Stimulated activated CD4-positive, alpha-beta T cell treated with anti-CD3 and anti-CD28 coated beads, Interleukin-4, amount 100 ng/mL, for 1 hour (primary cell): ENCODE results near the gene ALDH1A2.
"Not testable (repeated sequence)": the region's sequence is repeated elsewhere in the genome, so short reads cannot be mapped to it uniquely, and the experiment has no call there.

Source experiments
- DNase-seq: peaks from one replicate; pipeline ENCODE4 v3.0.0-alpha.2; 2020

The ALDH1A2 gene

DNA sequence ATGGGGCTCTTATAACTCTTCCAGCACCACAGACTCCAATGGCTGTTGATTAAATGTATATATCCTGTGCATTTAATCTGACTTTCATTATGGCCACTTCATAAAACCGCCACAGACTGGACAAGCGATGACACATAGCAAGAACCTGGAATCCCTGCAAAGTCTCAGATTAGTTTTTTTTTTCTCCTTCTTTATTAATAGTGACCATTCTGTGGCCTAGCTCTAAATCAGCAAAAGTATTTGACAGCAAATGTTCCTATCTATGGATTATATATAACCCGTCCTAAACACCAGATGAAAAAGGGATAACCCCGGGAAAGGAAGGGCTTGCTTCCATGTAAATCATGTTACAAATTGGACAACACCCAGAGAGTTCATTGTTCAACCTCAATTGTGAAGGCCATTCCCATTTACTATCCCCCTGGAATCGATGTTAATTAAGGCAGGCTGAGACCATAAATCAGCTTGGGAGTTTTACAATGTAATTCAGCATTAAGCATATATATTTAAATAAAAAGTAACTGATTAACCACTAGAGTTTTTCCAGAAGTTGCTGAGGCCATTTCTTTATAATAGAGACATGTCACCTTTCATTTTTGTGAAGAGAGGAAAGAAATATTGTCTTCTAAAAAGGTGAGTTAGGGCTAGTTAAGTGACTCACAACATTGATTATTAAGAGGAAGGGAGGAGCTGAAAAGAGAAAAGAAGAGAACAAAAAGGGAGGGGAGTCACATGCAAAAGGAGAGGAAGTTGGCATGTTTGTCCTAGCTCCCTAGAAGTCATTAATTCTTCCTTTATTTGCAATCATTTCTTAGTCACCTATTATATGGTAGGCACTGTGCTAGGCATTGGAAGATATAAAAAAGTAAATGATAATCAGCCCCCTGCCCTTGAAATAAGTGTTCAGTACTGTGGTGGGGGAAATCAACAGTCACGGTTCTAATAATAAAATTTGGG lies 26.2 kb downstream of the ALDH1A2 start:
- no peak for DNase-seq

DNA sequence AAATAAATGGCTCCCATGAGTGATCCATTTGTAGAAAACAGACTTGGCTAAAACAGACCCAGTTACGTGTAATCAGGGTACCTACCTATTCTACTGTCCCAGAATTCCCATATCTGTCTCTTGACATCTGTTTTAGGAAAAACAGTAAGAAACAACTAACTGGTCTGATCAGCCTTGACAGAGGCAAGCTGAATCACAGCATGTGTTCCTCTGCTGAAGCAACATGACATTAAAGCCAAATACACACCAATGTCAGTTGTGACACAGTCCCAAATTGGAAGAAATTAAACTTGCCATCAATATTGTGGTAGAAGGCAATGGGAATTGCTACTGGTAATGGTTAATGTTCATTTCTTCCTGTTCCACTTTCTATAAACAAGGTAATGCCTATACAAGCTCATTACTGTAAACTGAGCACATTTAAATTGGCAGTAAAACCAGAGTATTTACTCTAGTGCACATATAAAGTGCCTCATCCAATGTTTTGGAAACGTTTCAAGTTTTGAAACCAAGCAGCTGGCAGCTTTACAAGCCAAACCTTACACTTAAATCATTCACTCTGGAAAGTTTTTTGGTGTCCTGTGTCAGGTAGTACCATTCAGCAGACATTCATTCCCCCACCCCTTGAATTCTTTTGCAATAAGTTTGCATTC lies 27.0 kb downstream of the ALDH1A2 start:
- DNase-seq, result no peak

DNA sequence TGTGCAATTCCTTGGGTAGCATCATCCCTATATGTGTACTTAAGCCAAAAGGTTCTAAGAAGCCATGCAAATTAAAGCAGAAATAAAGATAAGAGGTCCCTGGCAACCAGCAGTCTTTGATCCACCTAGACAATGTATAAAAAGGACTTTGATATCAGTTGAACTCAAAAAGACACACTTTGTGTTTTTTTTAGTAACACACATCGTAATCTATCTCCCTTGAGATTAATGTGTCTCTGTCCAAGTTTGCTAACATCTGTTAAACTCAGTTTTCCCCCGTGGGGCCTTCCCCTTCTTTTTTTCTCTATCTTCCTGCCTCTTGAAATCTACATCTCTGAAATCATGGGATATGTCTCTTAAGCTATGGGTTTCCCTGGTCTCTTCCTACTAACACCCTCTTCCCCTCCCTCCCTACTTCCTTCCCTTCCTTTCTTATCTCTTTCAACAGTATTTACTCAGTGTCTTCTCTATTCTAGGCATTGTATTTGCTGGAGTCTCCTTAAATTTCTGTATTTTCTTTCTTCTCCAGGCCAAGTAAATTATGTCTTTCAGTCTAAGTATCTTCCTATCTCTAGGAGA lies 27.7 kb downstream of the ALDH1A2 start:
- DNase-seq, result no peak

DNA sequence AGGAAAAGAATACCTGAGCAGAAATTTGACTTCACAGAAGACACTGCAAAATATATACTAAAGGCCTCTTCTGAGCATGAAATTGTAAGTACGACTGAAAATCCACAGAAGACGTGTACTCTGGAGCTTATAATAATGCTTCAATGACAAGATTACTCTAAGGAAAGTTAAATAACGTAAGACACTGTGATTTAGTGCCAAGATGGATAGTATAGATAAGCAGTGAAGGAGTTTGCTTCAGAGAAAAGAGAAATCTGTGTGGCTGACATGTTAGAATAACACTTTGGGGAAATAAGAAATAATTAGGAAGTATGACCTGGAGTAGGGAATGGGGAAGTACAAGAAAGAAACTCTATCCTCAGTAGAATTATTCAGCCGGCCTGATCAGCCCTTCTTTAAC lies 28.9 kb downstream of the ALDH1A2 start:
- DNase-seq, result no peak

DNA sequence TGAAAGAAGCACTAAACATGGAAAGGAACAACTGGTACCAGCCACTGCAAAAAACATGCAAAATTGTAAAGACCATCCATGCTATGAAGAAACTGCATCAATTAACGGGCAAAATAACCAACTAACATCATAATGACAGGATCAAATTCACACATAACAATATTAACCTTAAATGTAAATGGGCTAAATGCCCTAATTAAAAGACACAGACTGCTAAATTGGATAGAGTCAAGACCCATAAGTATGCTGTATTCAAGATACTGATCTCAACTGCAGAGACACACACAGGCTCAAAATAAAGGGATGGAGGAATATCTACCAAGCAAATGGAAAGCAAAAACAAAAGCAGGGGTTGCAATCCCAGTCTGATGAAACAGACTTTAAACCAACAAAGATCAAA lies 37.1 kb downstream of the ALDH1A2 start:
- not testable (repeated sequence) for DNase-seq

DNA sequence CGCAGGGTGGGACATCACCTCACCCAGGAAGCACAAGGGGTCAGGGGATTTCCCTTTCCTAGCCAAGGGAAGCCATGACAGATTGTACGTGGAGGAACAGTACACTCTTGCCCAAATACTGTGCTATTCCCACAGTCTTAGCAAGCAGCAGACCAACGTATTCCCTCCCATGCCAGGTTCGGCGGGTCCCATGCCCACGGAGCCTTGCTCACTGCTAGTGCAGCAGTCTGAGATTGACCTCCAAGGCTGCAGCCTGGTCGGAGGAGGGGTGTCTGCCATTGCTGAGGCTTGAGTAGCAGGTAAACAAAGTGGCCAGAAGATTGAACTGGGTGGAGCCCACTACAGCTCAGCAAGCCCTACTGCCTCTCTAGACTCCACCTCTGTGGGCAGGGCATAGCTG lies 39.0 kb downstream of the ALDH1A2 start:
- DNase-seq, result no peak

DNA sequence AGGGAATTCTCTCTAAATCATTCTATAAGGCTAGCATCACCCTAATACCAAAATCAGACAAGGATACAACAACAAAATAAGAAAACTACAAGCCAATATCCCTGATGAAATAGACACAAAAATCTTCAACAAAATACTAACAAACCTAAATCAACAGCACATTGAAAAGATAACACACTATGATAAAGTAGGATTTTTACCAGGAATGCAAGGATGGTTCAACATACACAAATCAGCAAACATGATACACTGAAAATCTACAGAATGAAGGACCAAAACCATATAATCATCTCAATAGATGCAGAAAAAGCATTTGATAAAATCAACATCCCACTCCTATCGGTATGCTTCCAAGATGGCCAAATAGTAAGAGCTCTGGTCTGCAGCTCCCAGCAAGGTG lies 39.5 kb downstream of the ALDH1A2 start:
- DNase-seq, result no peak

DNA sequence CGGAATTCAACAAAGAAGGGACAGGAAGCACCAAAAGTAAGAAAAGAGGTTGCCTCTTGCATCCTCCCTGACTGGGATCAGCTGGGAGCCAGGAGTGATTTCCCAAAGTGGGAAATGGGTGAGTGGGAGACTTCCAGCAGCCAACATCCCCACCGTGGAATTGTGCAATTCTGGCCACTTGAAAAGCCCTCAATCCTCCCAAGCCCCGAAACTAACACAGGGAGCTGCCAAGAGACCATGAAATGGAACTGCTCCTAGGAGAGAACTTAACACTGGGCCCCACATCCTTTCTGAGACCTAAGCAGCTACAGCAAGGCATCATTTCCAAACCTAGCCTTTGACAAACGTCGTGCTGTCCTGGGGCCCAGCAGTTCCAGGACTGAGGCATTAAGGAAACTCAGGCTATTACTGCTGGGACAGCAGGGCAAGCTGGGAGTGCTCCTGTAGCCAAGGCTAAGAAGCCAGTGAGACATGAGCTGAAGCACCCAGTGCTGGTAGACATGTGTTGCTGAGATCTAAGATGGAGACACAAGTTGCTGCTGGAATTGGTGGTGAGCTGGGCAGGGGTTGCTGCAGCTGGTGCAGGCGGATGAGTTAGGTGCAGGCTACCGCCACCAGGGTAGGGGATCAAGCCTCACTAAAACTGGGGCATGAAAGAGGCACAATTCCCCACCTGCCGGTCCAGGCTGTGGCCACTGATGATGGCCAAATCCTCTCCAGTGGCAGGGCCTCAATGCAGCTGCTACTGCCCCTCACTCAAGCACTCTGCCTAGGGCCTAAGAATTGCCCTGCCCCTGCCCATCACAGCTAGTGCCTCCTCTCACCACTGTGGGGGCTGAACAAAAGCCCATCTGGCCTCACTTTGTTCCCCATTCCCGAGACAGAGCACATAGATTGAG lies 43.9 kb downstream of the ALDH1A2 start:
- no peak for DNase-seq

DNA sequence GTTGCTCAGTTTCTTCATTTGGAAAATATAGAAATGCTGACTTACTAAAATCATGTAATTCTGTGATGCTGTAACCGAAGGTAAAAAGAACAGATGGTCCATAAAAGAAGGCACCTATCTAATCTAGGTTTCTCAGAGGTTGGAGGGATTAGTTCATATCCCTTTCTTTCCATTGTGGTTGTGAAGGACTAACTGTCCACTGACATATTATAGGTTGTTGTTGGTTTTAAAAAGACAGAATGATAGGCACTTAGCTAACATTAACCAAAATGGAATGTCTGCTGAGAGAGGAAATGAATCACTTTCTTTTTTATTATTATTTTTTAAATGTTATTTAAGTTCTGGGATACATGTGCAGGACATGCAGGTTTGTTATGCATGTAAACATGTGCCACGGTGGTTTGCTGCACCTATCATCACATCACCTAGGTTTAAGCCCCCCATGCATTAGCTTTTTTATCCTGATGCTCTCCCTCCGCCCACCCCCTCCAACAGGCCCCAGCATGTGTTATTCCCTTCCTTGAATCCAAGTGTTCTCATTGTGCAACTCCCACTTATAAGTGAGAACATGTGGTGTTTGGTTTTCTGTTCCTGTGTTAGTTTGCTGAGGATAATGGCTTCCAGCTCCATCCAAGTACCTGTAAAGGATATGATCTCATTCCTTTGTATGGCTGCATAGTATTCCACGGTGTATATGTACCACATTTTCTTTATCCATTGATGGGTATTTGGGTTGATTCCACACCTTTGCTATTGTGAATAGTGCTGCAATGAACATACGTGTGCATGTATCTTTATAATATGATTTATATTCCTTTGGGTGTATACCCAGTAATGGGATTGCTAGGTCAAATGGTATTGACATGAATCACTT lies 45.8 kb downstream of the ALDH1A2 start:
- no peak for DNase-seq

DNA sequence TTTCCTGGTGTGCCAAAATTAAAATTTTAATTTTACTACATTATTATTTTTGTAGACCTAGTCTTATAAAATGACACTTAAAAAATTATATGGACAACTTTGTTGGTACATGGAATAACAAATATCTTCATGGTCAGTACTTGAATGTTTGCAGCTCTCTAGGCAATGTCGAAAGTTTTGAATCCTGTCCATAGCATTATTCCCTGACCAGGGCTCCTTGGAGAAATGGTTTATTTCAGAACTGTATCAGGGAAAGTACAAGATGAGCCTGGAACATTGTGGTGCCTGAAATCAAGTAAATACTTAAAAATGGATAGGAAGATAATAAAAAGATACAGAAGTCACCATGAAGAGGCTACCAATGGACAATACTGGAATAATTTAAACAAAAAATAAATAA lies 47.6 kb downstream of the ALDH1A2 start:
- DNase-seq, result no peak

DNA sequence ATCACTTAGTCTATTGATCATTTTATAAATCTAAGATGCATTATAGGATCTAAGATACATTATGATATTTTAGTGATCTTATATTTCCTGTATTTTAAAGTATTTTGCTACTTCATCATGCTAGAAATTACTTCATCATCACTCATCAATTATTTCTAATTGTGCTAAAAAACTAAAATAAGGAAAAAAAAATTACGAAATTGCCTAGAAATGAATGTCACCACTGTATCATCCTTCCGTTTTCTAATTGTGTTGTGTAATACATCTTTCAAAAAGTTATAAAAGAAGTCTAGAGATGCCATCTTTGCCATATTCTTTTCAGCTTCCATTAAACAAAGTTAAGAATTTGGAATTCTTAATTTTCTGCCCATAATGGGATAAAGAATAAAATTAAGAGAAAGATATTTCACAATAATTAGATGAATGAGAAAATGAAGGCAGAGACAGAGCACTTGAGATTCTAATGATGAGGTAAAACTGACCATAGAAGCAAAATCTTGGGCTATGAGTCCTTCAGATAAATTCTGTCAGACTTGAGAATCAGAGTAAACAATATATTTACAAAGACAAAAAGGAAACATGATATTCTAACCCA lies 48.8 kb downstream of the ALDH1A2 start:
- DNase-seq, result no peak

DNA sequence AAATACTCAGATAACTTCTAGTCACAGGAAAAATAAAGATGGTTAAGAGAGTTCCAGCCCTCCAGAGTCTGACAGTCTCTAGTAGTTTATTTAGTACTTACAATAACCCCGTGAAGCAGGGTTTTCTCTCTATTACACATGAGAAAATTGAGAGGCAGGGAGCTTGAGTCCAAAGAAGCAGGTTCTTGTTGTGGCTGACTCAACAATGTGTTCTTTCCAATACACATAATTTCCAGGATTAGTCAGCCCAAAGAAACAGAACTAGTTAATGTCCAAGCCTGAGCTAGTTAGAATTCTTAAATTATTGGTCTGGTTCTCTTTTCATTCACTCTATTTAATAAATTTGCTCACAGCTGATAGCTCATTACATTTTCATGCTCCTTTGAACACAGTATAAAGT lies 49.9 kb downstream of the ALDH1A2 start:
- no peak for DNase-seq

DNA sequence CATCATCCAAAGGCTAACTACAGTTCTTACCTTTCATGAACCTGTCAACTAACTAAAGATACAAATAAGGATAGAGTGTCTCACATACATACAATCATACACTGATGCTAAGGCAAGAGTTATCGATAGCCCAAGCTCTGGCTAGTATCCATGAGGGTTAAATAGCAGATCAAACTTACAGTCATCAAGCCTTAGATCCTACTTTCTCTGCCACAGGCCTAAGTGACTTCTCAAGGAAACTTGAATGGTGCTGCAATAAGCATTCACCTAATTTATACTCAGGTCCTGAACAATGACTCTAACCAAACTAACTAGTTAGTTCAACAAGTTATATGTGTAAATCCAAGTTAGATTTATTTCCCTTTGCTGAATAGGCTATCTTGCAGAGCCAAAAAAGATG lies 51.0 kb downstream of the ALDH1A2 start:
- no peak for DNase-seq

DNA sequence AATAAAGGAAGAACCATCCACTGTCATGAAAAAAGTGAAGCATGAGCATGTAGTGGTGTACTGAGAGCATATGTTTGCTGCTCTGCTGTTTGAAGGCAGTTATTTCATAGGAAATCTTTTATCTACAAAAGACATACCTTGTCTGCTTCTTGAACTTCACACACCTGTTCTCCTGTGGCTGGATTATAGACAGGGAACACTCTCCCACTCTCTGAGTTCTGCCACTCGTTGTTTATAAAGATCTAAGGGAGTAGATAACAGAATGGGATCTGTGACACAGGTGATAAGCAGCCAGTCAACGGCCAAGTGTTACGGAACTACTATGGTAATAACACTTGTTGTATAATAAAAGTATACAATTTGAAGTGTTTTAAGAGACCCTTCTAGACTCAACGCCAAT lies 51.5 kb downstream of the ALDH1A2 start:
- no peak for DNase-seq

DNA sequence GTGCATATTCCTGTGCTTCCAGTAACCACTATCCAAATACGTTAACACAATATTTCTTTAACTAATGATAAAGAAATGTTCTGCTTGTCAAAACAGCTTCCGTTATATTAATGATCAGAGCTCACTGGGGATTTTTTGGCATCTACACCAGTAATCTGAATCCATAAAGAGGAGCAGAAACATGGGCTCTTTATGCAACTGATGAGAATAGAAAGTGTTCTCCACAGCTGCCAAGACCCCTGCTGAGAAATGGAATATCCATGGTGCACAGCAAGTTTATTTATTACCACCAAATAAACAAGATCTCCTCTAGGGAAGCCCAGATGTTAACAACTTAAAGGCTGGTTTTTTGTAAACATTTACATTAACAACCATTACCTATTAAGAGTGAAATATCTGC lies 54.5 kb downstream of the ALDH1A2 start:
- no peak for DNase-seq

DNA sequence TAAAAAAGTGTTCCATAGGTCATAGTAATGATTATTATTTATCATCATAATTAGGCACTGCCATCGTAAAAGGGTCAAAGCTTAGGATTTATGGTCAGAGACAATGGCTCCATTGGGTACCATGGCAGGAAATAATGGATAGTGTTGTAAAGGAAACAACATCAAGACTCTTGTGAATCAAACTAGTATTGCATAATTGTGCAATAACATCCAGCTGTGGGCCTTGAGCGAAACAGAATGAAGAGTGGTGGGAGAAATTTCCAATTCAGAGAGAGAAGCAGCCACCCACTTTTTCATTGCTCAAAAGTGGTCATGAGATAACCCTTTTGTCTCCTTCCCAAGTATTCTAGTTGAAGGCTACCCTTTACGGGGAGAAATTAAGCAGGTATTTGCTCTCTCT lies 61.7 kb downstream of the ALDH1A2 start:
- no peak for DNase-seq

DNA sequence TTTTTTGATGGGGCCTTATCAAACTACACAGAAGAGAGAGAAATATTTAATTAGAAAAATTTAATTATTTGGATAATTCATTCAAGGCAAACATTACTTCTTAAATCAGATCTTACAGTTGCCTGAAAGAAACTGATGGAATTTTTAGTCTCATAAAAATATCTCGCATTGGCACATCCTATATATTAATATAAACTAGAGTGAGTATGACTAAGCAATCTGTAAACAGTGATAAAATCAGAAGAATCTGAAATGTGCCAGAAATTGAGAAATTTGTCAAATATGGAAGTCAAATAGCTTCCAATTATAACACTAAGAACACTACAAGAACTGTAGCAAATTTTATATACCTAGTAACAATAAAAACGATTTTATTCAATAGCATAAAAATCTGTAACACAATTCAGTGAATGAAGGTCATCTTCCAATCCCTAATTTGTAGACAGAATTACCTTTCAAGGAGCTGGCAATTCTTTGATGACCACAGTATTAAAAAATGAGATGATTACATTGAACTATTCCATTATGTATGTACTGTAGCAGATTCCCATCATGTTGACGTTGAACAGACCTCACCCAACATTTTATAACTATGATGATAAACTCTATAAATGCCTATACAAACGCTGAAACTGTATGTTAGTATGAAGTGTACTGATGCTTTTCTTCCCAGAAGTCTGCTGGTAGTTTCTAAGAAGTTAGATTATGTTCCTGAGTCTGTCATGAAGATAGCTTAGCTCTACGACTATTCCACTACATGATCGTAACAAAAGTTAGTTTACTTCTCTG lies 63.0 kb downstream of the ALDH1A2 start:
- DNase-seq, result no peak

DNA sequence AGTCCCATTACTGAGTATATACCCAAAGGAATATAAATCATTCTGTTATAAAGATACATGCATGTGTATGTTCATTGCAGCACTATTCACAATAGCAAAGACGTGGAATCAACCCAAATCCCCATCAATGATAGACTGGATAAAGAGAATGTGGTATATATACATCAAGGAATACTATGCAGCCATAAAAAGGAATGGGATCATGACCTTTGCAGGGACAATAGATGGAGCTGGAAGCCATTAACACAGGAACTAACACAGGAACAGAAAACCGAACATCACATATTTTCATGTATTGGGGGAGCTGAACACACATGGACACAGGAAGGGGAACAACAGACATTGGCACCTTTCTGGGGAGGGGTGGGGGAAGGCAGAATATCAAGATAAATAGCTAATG lies 65.8 kb downstream of the ALDH1A2 start:
- DNase-seq, result not testable (repeated sequence)

DNA sequence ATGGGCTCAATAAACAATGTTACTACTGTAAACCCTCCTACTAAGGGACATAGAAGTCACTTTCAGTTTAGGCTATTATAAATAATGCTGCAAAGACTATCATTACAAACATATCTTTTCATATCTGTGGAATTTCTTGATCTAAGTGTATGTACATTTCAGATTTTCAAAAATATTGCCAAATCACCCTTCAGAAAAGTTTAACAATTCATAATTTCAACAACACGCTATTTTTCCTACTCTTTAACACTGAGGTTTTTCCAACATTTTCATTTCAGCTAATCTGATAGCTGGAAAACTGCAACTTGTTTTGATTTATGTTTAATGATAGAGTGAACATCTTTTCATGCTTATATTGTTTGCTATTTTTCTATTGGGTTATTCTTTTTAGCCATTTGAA lies 69.0 kb downstream of the ALDH1A2 start:
- DNase-seq, result no peak

DNA sequence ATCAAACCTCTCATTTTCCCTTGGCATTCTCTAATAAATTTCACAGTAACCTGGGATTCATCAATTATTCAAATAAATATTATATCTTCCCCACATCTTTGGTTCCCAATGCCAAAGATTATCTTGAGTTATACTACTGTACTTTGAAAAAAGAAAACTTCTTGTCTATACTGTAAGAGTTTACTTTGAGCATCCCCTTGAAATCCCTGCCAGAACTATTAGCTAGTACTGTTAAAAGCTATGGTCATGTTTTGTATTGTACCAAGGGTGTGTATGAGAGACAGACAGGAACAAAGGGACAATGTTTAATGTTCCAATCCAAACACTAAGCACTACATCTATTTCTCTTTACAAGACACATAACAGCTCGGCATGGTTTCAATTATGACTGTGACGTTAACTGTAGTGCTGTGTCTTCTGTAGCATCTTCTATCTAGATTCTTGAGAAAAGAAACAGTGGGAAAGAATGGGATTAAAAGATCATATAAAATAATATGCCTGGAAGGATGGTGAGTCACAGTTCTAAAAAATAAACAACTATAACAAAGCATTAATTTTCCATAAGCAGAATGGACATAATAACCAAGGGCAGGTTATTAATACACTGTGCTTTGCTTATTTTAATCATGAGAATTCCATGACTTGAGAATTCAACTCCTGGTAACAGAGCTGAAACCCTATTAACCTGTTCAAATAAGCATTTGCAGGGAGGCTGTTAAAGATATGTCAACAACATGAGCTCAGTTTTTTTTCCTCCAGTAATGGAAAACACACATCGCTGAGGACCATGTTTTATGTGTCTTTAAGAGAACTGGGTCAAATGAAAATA lies 71.1 kb downstream of the ALDH1A2 start:
- no peak for DNase-seq
